Bronchial epithelial cell (primary cell): Measurements from ENCODE around the gene PLXNA4. TPM values are rescaled to one million over a fixed set of nuclear protein-coding genes. Genes with fewer than 3 reads are reported as not detected.

Experiments
- DNase-seq: peaks from one replicate; pipeline ENCODE4 v3.0.0-alpha.2; 2010; ENCODE audit warnings: low read depth
- FAIRE-seq: peaks from 2 replicates; lab custom pipeline; 2011; peaks lifted over from hg19 to GRCh38; lab: Jason Lieb, UNC
- H3K27me3 ChIP-seq: 2 replicates; pipeline ENCODE4 v1.5.1; 2011; ENCODE audit warnings: low read length; ENCODE audit not compliant: control insufficient read depth, insufficient read depth
- H3K36me3 ChIP-seq: 2 replicates; pipeline ENCODE4 v1.5.1; 2011; ENCODE audit warnings: low read length; ENCODE audit not compliant: control insufficient read depth, insufficient read depth
- H3K4me3 ChIP-seq: 2 replicates; pipeline ENCODE4 v1.5.1; 2011; ENCODE audit warnings: mild to moderate bottlenecking, low read depth, low read length, control low read depth
- total RNA-seq: library from RNA; depleted of rRNA; stranded (reverse); fragments of >200 nt; gene quantifications from 2 replicates; pipeline ENCODE4 v1.2.1, GENCODE V29; 2014
- TF ChIP-seq, protein P1 (sequence below): IDR thresholded peaks from 2 replicates; pipeline ENCODE4 v1.5.1; 2011; ENCODE audit warnings: mild to moderate bottlenecking, moderate library complexity, low read length, control low read depth, inconsistent platforms; ENCODE audit not compliant: insufficient read depth, severe bottlenecking

PLXNA4 gene
- total RNA-seq, 1 donor from 2014 or later, result under 0.01 TPM

DNA sequence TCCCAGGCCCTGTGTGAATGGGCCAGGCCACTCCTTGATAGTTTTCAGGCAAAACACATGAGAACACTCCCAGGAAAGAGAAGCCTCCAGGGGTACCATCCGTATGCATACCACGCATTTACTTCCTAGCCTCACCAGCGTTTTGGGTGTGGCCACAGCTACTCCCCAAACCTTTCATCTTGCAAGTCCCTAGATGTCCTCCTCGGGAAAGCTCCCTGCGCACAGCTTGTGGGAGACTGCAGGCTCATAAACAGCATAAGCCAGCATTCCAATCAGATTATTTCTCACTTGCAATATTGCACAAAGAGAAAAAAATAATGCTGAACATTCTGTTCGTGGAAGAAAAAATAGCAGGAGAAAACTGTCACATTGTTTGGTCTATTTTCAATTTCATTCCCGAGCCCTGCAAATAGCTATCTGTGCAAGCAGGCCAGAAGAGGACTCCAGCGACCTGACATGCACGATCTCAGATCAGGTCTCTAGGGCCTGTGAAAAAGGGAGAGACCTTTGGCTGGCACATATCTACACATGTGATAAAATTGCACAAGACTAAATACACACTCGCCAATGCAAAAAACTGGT, 175.6 kb downstream of the PLXNA4 start:
- no peaks in the 10 kb centered on the region for H3K27me3 ChIP-seq
- TF ChIP-seq, protein P1, sequence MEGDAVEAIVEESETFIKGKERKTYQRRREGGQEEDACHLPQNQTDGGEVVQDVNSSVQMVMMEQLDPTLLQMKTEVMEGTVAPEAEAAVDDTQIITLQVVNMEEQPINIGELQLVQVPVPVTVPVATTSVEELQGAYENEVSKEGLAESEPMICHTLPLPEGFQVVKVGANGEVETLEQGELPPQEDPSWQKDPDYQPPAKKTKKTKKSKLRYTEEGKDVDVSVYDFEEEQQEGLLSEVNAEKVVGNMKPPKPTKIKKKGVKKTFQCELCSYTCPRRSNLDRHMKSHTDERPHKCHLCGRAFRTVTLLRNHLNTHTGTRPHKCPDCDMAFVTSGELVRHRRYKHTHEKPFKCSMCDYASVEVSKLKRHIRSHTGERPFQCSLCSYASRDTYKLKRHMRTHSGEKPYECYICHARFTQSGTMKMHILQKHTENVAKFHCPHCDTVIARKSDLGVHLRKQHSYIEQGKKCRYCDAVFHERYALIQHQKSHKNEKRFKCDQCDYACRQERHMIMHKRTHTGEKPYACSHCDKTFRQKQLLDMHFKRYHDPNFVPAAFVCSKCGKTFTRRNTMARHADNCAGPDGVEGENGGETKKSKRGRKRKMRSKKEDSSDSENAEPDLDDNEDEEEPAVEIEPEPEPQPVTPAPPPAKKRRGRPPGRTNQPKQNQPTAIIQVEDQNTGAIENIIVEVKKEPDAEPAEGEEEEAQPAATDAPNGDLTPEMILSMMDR, result no peak
- no peak for DNase-seq
- no peak for FAIRE-seq
- H3K36me3 ChIP-seq, result no peaks in the 10 kb centered on the region
- no peak overlapping the region for H3K4me3 ChIP-seq

DNA sequence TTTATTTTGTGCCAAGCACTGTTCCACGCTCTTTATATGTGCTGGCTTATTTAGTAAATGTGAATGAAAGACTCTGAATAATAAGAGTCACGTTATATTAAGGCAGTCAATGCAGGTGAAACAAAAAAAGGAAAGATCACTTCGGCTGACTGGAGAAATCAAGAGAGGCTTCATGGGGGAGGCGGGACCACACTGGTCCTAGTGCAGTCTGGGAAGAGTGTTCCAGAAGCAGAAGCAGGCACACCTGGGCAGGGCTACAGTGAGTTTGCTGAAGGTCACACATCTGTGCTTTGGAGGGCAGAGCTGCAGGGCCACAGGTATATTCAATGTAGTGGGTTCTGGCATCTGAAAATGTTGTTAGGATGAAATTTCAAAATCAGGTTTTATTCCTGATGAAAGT, 176.9 kb downstream of the PLXNA4 start:
- FAIRE-seq, result no peak
- no peak for DNase-seq
- TF ChIP-seq, protein P1, result no peak

DNA sequence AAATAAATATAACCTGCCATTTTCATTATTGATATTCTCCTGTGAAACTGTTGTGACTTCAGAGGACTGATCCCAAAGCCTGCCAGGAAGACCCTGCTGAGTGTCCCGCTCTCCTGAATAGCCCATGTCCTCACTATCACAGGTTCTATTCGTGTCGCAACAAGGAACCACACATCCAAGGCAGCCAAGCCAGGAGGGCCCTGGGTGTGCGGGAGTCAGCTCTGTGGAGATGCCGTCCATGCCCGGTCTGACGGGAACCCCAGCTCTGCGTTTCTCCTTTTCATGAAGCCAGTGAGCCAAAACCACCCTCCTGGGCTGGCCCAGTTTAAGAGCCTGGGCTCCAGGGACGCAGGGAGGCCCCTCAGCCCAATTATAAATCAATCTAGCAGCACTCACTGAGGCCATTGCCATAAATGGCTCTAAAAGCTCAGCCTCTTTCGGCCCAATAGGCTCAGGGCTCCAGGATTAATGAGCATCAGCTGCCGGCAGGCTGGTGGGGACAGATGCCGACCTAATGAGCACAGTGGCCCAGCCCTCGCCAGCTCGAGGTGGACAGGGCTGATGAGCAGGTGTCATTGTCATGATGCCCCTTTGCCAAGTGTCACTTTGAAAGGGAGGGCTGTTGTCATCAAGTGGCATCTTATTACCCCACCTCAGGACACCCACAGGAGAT, 177.9 kb downstream of the PLXNA4 start:
- H3K36me3 ChIP-seq, result no peaks in the 10 kb centered on the region
- TF ChIP-seq, protein P1, result no peak
- FAIRE-seq (no peak), DNase-seq (no peak)
- H3K4me3 ChIP-seq, result no peak overlapping the region
- H3K27me3 ChIP-seq, result no peaks in the 10 kb centered on the region

More for the DNA sequence above, 176.9 kb downstream of the PLXNA4 start:
- H3K36me3 ChIP-seq, result no peaks in the 10 kb centered on the region
- no peak overlapping the region for H3K4me3 ChIP-seq
- no peaks in the 10 kb centered on the region for H3K27me3 ChIP-seq

DNA sequence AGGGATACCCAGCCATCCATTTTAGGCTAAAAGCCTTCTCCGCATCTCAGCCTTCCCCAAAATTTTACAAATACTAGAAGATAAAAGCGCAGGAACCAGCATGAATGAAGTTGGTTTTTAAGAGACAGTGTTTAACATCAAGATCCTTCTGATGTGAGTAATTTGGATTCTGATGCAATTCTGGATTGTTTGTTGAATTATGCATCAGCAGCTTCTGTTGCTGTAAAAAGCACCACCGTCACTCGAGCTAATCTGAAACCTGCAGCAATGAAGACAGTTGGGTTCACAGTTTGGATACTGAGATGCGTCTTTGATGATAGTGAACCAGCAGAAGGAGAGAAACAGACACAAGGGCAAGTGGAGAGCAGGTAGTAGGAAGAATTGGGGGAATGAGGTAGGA, 179.2 kb downstream of the PLXNA4 start:
- no peaks in the 10 kb centered on the region for H3K36me3 ChIP-seq
- no peak overlapping the region for H3K4me3 ChIP-seq
- FAIRE-seq (no peak), DNase-seq (no peak)
- TF ChIP-seq, protein P1, result no peak
- no peaks in the 10 kb centered on the region for H3K27me3 ChIP-seq

DNA sequence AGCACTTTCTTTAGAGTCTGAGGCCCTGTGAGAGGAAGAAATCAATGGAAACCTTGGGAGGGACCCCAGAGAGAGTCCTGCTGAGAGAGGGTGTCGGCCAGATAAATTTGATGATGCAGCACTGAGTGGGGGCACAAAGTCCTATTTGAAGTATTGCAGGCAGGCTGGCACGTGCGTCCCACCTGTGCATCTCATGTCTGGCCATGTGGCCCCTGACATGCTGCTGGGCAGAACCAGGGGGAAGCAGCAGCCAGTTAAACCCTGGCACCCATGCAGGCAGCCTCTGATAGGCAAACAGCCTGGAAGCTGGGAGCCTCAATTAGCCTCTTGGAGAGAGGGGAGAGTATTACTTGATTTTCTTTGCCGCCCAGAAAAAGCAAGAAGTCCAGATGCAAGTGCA, 180.9 kb downstream of the PLXNA4 start:
- Histone ChIP-seq H3K36me3 (no peaks in the 10 kb centered on the region), H3K27me3 (no peaks in the 10 kb centered on the region), H3K4me3 (no peak overlapping the region)
- DNase-seq (no peak), FAIRE-seq (no peak)
- TF ChIP-seq, protein P1, result no peak
